Sigmoid colon (tissue), 7 donors: ENCODE measurements around the gene ADAM19. TPM values are rescaled to one million over a fixed set of nuclear protein-coding genes. Genes with fewer than 3 reads are reported as not detected.
A peak's percentile ranks its signal among the peaks of the same experiment; 100 is the strongest.

Source experiments
- DNase-seq: peaks from one replicate; pipeline ENCODE4 v3.0.0-alpha.2; 2019
- H3K27ac ChIP-seq, 4 donors: fragments of 200-600 bp; sonication (generic); one replicate each; pipeline ENCODE4 v1.5.1; 2016 to 2019; ENCODE audit warnings: mild to moderate bottlenecking in 1 of 4
- H3K27me3 ChIP-seq, 3 donors: fragments of 200-600 bp; sonication (generic); one replicate each; pipeline ENCODE4 v1.5.1; 2019; ENCODE audit warnings: mild to moderate bottlenecking in 1 of 3
- H3K36me3 ChIP-seq, 4 donors: fragments of 200-600 bp; sonication (generic); one replicate each; pipeline ENCODE4 v1.5.1; 2016 to 2019
- H3K4me1 ChIP-seq, 4 donors: fragments of 200-600 bp; sonication (generic); one replicate each; pipeline ENCODE4 v1.5.1; 2017 to 2019
- H3K4me3 ChIP-seq, 4 donors: fragments of 200-600 bp; sonication (generic); one replicate each; pipeline ENCODE4 v1.5.1; 2017 to 2019; ENCODE audit warnings: mild to moderate bottlenecking in 2 of 4, moderate library complexity in 1 of 4
- H3K9me3 ChIP-seq, 4 donors: fragments of 200-600 bp in 3 of 4; sonication (generic) in 3 of 4; one replicate each; pipeline versions ENCODE4 v1.5.1 to v1.6.1; 2013 to 2019
- EP300 ChIP-seq, 4 donors: sonication (generic); formaldehyde crosslinking; IDR thresholded peaks; one replicate each; pipeline ENCODE4 v1.6.1; 2017; ENCODE audit warnings: antibody characterized with exemption in 4 of 4
- POLR2A ChIP-seq, 2 donors: fragments of 450-650 bp; IDR thresholded peaks; one replicate each; pipeline ENCODE4 v1.6.1; 2016; ENCODE audit warnings: antibody characterized with exemption in 2 of 2, mild to moderate bottlenecking in 2 of 2, moderate library complexity in 2 of 2
- POLR2AphosphoS5 ChIP-seq, 4 donors: sonication (generic); formaldehyde crosslinking; IDR thresholded peaks; one replicate each; pipeline ENCODE4 v1.6.1; 2017; ENCODE audit warnings: antibody characterized with exemption in 4 of 4
- WGBS, 2 donors: extraction: QIAGEN DNeasy Blood & Tissue Kit; methylation state at CpG; one replicate each; pipeline ENCODE4 v1.1.7; 2013; 5-methylcytosine and 5-hydroxymethylcytosine counted together
- intact Hi-C: fragments of 100-400 bp; cut with DNase I; formaldehyde crosslinking; loops from one replicate; pipeline ENCODE4 v1.15.1; 2023
- polyA plus RNA-seq, 3 donors: library from polyadenylated mRNA; stranded (reverse); fragments of 200-250 nt; gene quantifications; one replicate each; pipeline ENCODE4 v1.2.3, GENCODE V29; 2013
- total RNA-seq, 4 donors: library from RNA; depleted of rRNA; stranded (reverse); fragments of >200 nt; gene quantifications; one replicate each; pipeline ENCODE4 v1.1.0, GENCODE V29; 2016
- TF ChIP-seq, protein P1 (sequence below), 4 experiments: fragments of 450-650 bp in 3 of 4; fragments of 200-600 bp in 1 of 4; IDR thresholded peaks; one replicate each; pipeline ENCODE4 v1.5.1; 2016 to 2019; ENCODE audit warnings: antibody characterized with exemption in 4 of 4, mild to moderate bottlenecking in 3 of 4, moderate library complexity in 2 of 4
- donor health status: healthy with polysubstance abuse.
- donor health status: Bipolar disorder and iron deficiency.
- donor health status: healthy.

Gene ADAM19
- total and polyA plus RNA-seq, 7 donors: 1.2 to 53.2 (median 18.8) TPM

DNA sequence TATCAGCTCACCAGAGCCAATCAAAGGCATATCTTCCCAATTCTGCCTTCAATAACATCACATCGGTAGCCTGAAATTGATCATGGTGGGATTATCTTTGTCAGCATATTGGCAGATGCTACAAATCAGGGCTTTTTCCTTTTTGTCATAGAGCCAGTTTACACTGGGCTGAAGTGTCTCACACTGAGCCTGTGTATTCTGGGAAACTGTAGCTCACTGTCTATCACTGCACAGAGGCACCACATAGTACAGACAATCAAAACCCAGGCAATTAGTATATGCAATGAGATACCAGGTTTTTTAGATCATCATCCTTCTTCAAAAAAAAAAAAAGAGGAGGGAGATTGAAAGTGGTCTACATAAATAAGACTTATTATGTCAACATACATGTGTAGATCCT lies 46.6 kb downstream of the ADAM19 start:
- Histone ChIP-seq H3K36me3 (peaks cover 5 to 29% (median 10%) of the 10 kb centered on the region in 4 donors), H3K4me3 (no peak overlapping the region), H3K4me1 (peaks cover 0 to 75% (median 72%) of the 10 kb centered on the region in 4 donors), H3K27ac (peak overlapping the region; percentile 67 to 95 (median 79)), H3K9me3 (no peaks in the 10 kb centered on the region), H3K27me3 (no peaks in the 10 kb centered on the region)
- no peak for DNase-seq
- WGBS, 2 donors: 80 to 92% methylated on average over 1 of the region's 1 CpG
- intact Hi-C loops: no loop called here
- TF ChIP-seq, protein P1, sequence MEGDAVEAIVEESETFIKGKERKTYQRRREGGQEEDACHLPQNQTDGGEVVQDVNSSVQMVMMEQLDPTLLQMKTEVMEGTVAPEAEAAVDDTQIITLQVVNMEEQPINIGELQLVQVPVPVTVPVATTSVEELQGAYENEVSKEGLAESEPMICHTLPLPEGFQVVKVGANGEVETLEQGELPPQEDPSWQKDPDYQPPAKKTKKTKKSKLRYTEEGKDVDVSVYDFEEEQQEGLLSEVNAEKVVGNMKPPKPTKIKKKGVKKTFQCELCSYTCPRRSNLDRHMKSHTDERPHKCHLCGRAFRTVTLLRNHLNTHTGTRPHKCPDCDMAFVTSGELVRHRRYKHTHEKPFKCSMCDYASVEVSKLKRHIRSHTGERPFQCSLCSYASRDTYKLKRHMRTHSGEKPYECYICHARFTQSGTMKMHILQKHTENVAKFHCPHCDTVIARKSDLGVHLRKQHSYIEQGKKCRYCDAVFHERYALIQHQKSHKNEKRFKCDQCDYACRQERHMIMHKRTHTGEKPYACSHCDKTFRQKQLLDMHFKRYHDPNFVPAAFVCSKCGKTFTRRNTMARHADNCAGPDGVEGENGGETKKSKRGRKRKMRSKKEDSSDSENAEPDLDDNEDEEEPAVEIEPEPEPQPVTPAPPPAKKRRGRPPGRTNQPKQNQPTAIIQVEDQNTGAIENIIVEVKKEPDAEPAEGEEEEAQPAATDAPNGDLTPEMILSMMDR (IDR thresholded peaks at IDR 0.05): no peak
- TF ChIP-seq POLR2A (IDR thresholded peaks at IDR 0.05) (no peak), EP300 (IDR thresholded peaks at IDR 0.05) (no peak), POLR2AphosphoS5 (IDR thresholded peaks at IDR 0.05) (no peak)

DNA sequence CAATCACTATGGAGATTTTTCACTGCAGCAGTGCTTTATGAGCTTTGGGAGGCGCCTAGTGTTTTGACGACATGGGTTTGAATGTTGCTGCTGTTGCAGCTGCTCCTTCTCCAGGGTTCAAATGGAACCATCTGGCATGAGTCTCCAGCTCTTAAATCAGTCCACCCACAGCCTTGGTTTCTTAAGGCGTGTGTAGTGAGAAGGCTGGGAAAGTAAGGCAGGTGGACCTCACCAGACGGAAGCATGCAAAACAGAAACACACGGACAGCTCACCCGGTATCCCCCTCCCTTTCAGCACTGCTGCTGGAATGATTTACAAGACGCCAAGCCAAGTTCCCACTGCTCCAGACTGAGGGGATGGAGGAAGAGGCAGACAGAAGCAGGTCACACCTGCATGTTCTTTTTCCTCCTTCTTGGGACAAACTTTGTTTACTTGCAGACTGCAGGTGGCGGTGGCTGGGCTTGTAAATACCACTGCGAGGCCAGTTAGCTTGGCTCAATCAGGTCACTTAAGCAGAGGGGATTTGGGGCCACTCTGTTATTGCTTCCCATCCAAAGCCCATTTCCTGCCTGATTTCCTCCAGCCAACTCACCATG lies 47.4 kb downstream of the ADAM19 start:
- peak overlapping the region; percentile 67 to 95 (median 79) for H3K27ac ChIP-seq
- no peaks in the 10 kb centered on the region for H3K27me3 ChIP-seq
- no peak overlapping the region for H3K4me3 ChIP-seq
- intact Hi-C loops: no loop called here
- peaks cover 0 to 75% (median 72%) of the 10 kb centered on the region in 4 donors for H3K4me1 ChIP-seq
- TF ChIP-seq EP300 (IDR thresholded peaks at IDR 0.05): peak in 2 of 4 donors; percentile 29 to 68
- TF ChIP-seq POLR2AphosphoS5 (IDR thresholded peaks at IDR 0.05): peak in 3 of 4 donors; percentile 11 to 69 (median 55)
- TF ChIP-seq POLR2A (IDR thresholded peaks at IDR 0.05): no peak
- TF ChIP-seq, protein P1 (IDR thresholded peaks at IDR 0.05): no peak
- DNase-seq: peak; percentile 83
- no peaks in the 10 kb centered on the region for H3K9me3 ChIP-seq
- WGBS, 2 donors: 10 to 43% methylated on average over 9 of the region's 9 CpGs
- peaks cover 5 to 29% (median 8%) of the 10 kb centered on the region in 4 donors for H3K36me3 ChIP-seq

DNA sequence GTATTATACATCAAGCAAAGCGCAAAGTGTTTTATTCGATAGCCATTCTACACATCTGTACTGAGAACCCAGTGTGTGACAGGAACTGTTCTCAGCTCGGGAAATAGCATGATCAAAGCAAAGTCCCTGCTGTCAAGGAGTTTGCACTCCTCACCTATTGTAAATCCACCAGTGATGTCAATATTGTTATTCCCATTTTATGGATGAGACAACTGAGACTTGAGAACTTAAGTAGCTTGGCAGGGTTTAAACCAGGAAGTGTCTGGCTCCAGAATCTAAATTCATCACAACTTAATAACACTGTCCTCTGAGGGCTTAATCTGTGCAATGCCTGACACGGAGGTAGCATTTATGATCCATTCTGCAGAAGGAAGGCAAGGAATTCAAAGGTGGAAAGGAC lies 50.7 kb downstream of the ADAM19 start:
- no peak for DNase-seq
- intact Hi-C loops: loop anchor here (5.0 kb wide), 1 partner anchor 37 kb away; no protein-coding TSS in a partner anchor
- TF ChIP-seq POLR2AphosphoS5 (IDR thresholded peaks at IDR 0.05): no peak
- TF ChIP-seq POLR2A (IDR thresholded peaks at IDR 0.05): no peak
- TF ChIP-seq, protein P1 (IDR thresholded peaks at IDR 0.05): no peak
- no peak for TF ChIP-seq EP300 (IDR thresholded peaks at IDR 0.05)
- peaks cover 0 to 89% (median 82%) of the 10 kb centered on the region in 4 donors for H3K4me1 ChIP-seq
- WGBS, 2 donors: 90 to 91% methylated on average over 4 of the region's 4 CpGs
- peak overlapping the region; percentile 67 to 95 (median 81) for H3K27ac ChIP-seq
- H3K9me3 ChIP-seq: no peaks in the 10 kb centered on the region
- H3K4me3 ChIP-seq: no peak overlapping the region
- peaks cover 0 to 5% (median 1%) of the 10 kb centered on the region in 4 donors for H3K36me3 ChIP-seq
- no peaks in the 10 kb centered on the region for H3K27me3 ChIP-seq

DNA sequence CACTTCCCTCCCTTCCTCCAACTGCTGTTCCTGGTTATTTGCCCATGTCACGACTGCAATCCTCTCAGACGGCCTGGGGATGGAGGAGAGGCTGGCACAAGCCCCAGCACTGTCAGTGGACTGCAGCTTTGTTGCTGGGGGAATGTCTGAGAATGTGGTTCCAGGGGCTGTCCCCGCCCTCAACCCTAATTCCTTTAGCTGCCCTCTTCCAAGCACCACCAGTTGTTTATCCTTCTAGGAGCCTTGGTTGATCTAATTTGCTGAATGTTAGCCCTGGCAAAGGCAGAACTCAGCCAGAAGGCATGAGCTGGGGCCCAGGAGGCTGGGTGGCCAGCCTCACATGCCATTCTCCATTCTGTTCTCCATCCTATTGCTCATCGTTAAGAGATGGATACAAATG lies 51.6 kb downstream of the ADAM19 start:
- peaks cover 0 to 82% (median 76%) of the 10 kb centered on the region in 4 donors for H3K4me1 ChIP-seq
- peak overlapping the region; percentile 67 to 95 (median 81) for H3K27ac ChIP-seq
- WGBS, 2 donors: 81 to 84% methylated on average over 4 of the region's 4 CpGs
- no peak for DNase-seq
- no peaks in the 10 kb centered on the region for H3K9me3 ChIP-seq
- H3K36me3 ChIP-seq: peaks cover 0 to 10% (median 4%) of the 10 kb centered on the region in 4 donors
- TF ChIP-seq, protein P1 (IDR thresholded peaks at IDR 0.05): no peak
- peak in 1 of 4 donors; percentile 7 for TF ChIP-seq POLR2AphosphoS5 (IDR thresholded peaks at IDR 0.05)
- H3K27me3 ChIP-seq: no peaks in the 10 kb centered on the region
- intact Hi-C loops: loop anchor here (5.0 kb wide), 1 partner anchor 38 kb away; no protein-coding TSS in a partner anchor
- no peak overlapping the region for H3K4me3 ChIP-seq
